HCT116 (cell line): ENCODE measurements around the gene PCIF1.

ENCODE experiments used
- EZH2 ChIP-seq: fragments of 200-600 bp; sonication (generic); IDR thresholded peaks from 2 replicates; pipeline ENCODE4 v1.6.1; 2017; ENCODE audit warnings: antibody characterized with exemption, mixed run types
- EZH2phosphoT487 ChIP-seq: fragments of 200-600 bp; IDR thresholded peaks from 2 replicates; pipeline ENCODE4 v1.6.1; 2018; ENCODE audit warnings: antibody characterized with exemption, borderline replicate concordance
- POLR2A ChIP-seq: IDR thresholded peaks from 2 replicates; pipeline ENCODE4 v1.7.0; 2011; ENCODE audit warnings: borderline replicate concordance; ENCODE audit not compliant: insufficient read depth, insufficient read length; ENCODE audit errors: extremely low read depth
- TF ChIP-seq, protein P1 (sequence below): IDR thresholded peaks from 2 replicates; pipeline ENCODE4 v1.6.1; 2012
- TF ChIP-seq, protein P2 (sequence below), 3 experiments: fragments of 200-600 bp in 1 of 3; sonication (generic) in 1 of 3; IDR thresholded peaks in 2 of 3; conservative IDR thresholded peaks in 1 of 3; 2 replicates each; pipeline ENCODE4 v1.5.1; 2012 to 2017; ENCODE audit warnings: low read depth in 2 of 3, low read length in 2 of 3, antibody characterized with exemption in 1 of 3, borderline replicate concordance in 1 of 3, control low read depth in 1 of 3, mild to moderate bottlenecking in 1 of 3, mixed read lengths in 1 of 3, mixed run types in 1 of 3, moderate library complexity in 1 of 3; ENCODE audit not compliant: insufficient read depth in 1 of 3
- TF ChIP-seq, protein P3 (sequence below): IDR thresholded peaks from 2 replicates; pipeline ENCODE4 v1.6.1; 2012
- TF ChIP-seq, protein P4 (sequence below): IDR thresholded peaks from 2 replicates; pipeline ENCODE4 v1.6.1; 2012; ENCODE audit warnings: low read depth

DNA sequence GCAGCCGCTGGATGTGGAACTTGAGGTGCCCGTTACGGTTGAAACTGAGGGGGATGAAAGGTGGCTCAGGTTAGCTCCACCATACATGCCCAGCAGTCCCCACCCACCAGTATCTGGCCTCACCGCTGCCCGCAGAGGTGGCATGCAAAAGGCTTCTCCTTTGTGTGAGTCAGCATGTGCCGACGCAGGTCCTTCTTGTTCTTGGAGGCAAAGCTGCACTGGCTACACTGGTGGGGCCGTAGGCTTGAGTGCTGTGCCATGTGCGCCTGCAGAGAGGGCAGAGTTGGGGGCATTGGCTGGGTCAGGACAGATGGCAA, 15.8 kb downstream of the PCIF1 start:
- TF ChIP-seq, protein P1, sequence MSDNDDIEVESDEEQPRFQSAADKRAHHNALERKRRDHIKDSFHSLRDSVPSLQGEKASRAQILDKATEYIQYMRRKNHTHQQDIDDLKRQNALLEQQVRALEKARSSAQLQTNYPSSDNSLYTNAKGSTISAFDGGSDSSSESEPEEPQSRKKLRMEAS: no peak
- TF ChIP-seq, protein P2, sequence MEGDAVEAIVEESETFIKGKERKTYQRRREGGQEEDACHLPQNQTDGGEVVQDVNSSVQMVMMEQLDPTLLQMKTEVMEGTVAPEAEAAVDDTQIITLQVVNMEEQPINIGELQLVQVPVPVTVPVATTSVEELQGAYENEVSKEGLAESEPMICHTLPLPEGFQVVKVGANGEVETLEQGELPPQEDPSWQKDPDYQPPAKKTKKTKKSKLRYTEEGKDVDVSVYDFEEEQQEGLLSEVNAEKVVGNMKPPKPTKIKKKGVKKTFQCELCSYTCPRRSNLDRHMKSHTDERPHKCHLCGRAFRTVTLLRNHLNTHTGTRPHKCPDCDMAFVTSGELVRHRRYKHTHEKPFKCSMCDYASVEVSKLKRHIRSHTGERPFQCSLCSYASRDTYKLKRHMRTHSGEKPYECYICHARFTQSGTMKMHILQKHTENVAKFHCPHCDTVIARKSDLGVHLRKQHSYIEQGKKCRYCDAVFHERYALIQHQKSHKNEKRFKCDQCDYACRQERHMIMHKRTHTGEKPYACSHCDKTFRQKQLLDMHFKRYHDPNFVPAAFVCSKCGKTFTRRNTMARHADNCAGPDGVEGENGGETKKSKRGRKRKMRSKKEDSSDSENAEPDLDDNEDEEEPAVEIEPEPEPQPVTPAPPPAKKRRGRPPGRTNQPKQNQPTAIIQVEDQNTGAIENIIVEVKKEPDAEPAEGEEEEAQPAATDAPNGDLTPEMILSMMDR (IDR thresholded peaks at IDR 0.05 in 2 of 3, conservative IDR thresholded peaks at IDR 0.05 in 1 of 3; ENCODE audit: borderline replicate concordance in 1 of 3, insufficient read depth in 1 of 3, low read depth in 2 of 3, low read length in 2 of 3): no peak
- TF ChIP-seq, protein P3, sequence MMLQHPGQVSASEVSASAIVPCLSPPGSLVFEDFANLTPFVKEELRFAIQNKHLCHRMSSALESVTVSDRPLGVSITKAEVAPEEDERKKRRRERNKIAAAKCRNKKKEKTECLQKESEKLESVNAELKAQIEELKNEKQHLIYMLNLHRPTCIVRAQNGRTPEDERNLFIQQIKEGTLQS: no peak
- TF ChIP-seq EZH2phosphoT487 (no peak), EZH2 (no peak), POLR2A (no peak)
- TF ChIP-seq, protein P4, sequence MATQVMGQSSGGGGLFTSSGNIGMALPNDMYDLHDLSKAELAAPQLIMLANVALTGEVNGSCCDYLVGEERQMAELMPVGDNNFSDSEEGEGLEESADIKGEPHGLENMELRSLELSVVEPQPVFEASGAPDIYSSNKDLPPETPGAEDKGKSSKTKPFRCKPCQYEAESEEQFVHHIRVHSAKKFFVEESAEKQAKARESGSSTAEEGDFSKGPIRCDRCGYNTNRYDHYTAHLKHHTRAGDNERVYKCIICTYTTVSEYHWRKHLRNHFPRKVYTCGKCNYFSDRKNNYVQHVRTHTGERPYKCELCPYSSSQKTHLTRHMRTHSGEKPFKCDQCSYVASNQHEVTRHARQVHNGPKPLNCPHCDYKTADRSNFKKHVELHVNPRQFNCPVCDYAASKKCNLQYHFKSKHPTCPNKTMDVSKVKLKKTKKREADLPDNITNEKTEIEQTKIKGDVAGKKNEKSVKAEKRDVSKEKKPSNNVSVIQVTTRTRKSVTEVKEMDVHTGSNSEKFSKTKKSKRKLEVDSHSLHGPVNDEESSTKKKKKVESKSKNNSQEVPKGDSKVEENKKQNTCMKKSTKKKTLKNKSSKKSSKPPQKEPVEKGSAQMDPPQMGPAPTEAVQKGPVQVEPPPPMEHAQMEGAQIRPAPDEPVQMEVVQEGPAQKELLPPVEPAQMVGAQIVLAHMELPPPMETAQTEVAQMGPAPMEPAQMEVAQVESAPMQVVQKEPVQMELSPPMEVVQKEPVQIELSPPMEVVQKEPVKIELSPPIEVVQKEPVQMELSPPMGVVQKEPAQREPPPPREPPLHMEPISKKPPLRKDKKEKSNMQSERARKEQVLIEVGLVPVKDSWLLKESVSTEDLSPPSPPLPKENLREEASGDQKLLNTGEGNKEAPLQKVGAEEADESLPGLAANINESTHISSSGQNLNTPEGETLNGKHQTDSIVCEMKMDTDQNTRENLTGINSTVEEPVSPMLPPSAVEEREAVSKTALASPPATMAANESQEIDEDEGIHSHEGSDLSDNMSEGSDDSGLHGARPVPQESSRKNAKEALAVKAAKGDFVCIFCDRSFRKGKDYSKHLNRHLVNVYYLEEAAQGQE: no peak
